H1 (cell line): ENCODE results near the gene WNT1. TPM values are rescaled to one million over a fixed set of nuclear protein-coding genes. Genes with fewer than 3 reads are reported as not detected.

Experiments used
- polyA plus RNA-seq, 7 experiments: library from polyadenylated mRNA; depleted of rRNA in 3 of 7; stranded (reverse) in 5 of 7; unstranded in 2 of 7; fragments of >200 nt in 5 of 7; fragments of 200-250 nt in 2 of 7; gene quantifications; 1 replicate in 5 of 7; 2 replicates in 1 of 7; 4 replicates in 1 of 7; pipeline versions ENCODE4 v1.2.1 to v1.2.3, GENCODE V29; 2011 to 2013; ENCODE audit warnings: missing spikeins in 2 of 7, mixed read lengths in 2 of 7
- total RNA-seq: library from RNA; stranded (reverse); fragmentation: NEBNext Ultra II Directional; extraction: Animal tissue kit (Norgen Biotek cat#: 25700); gene quantifications from 2 replicates; pipeline ENCODE4 v1.2.1, GENCODE V29; 2021
- TF ChIP-seq, protein P1 (sequence below): fragments of 300-600 bp; sonication (generic); IDR thresholded peaks from 2 replicates; pipeline ENCODE4 v1.7.1; 2012; ENCODE audit warnings: low read length, moderate library complexity, mild to moderate bottlenecking, inconsistent platforms; ENCODE audit not compliant: insufficient replicate concordance

WNT1 gene
- total and polyA plus RNA-seq, 2 of the 8 experiments (the other 6 are each of a cell fraction or from before 2014, with no cell fraction given) = not detected

- TF ChIP-seq, protein P1, sequence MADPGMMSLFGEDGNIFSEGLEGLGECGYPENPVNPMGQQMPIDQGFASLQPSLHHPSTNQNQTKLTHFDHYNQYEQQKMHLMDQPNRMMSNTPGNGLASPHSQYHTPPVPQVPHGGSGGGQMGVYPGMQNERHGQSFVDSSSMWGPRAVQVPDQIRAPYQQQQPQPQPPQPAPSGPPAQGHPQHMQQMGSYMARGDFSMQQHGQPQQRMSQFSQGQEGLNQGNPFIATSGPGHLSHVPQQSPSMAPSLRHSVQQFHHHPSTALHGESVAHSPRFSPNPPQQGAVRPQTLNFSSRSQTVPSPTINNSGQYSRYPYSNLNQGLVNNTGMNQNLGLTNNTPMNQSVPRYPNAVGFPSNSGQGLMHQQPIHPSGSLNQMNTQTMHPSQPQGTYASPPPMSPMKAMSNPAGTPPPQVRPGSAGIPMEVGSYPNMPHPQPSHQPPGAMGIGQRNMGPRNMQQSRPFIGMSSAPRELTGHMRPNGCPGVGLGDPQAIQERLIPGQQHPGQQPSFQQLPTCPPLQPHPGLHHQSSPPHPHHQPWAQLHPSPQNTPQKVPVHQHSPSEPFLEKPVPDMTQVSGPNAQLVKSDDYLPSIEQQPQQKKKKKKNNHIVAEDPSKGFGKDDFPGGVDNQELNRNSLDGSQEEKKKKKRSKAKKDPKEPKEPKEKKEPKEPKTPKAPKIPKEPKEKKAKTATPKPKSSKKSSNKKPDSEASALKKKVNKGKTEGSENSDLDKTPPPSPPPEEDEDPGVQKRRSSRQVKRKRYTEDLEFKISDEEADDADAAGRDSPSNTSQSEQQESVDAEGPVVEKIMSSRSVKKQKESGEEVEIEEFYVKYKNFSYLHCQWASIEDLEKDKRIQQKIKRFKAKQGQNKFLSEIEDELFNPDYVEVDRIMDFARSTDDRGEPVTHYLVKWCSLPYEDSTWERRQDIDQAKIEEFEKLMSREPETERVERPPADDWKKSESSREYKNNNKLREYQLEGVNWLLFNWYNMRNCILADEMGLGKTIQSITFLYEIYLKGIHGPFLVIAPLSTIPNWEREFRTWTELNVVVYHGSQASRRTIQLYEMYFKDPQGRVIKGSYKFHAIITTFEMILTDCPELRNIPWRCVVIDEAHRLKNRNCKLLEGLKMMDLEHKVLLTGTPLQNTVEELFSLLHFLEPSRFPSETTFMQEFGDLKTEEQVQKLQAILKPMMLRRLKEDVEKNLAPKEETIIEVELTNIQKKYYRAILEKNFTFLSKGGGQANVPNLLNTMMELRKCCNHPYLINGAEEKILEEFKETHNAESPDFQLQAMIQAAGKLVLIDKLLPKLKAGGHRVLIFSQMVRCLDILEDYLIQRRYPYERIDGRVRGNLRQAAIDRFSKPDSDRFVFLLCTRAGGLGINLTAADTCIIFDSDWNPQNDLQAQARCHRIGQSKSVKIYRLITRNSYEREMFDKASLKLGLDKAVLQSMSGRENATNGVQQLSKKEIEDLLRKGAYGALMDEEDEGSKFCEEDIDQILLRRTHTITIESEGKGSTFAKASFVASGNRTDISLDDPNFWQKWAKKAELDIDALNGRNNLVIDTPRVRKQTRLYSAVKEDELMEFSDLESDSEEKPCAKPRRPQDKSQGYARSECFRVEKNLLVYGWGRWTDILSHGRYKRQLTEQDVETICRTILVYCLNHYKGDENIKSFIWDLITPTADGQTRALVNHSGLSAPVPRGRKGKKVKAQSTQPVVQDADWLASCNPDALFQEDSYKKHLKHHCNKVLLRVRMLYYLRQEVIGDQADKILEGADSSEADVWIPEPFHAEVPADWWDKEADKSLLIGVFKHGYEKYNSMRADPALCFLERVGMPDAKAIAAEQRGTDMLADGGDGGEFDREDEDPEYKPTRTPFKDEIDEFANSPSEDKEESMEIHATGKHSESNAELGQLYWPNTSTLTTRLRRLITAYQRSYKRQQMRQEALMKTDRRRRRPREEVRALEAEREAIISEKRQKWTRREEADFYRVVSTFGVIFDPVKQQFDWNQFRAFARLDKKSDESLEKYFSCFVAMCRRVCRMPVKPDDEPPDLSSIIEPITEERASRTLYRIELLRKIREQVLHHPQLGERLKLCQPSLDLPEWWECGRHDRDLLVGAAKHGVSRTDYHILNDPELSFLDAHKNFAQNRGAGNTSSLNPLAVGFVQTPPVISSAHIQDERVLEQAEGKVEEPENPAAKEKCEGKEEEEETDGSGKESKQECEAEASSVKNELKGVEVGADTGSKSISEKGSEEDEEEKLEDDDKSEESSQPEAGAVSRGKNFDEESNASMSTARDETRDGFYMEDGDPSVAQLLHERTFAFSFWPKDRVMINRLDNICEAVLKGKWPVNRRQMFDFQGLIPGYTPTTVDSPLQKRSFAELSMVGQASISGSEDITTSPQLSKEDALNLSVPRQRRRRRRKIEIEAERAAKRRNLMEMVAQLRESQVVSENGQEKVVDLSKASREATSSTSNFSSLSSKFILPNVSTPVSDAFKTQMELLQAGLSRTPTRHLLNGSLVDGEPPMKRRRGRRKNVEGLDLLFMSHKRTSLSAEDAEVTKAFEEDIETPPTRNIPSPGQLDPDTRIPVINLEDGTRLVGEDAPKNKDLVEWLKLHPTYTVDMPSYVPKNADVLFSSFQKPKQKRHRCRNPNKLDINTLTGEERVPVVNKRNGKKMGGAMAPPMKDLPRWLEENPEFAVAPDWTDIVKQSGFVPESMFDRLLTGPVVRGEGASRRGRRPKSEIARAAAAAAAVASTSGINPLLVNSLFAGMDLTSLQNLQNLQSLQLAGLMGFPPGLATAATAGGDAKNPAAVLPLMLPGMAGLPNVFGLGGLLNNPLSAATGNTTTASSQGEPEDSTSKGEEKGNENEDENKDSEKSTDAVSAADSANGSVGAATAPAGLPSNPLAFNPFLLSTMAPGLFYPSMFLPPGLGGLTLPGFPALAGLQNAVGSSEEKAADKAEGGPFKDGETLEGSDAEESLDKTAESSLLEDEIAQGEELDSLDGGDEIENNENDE = no peak
Measured at GRCh38 chr12:49013428-49013827, 35.3 kb downstream of the WNT1 start (continued).
